Astrocyte (in vitro differentiated cells and primary cell): ENCODE data around the gene ORAI1.

ENCODE experiments used
- CTCF ChIP-seq: IDR thresholded peaks from 2 replicates; pipeline ENCODE4 v1.5.1; 2011; ENCODE audit warnings: low read depth, mild to moderate bottlenecking, inconsistent platforms, low read length, moderate library complexity; ENCODE audit not compliant: insufficient read depth
- EZH2 ChIP-seq: IDR thresholded peaks from 2 replicates; pipeline ENCODE4 v1.6.1; 2012; ENCODE audit warnings: mild to moderate bottlenecking, low read length, inconsistent platforms; ENCODE audit not compliant: insufficient read depth

GRCh38 chr12:121576851-121577391, 49.4 kb upstream of the ORAI1 start:
- TF ChIP-seq CTCF (no peak), EZH2 (no peak)
